Measurements from ENCODE around the gene CSRP3.

The CSRP3 gene

GRCh38 chr11:19216709-19217374 lies 15.1 kb upstream of the CSRP3 start:
- no peak overlapping the region for H3K4me3 ChIP-seq (replicated peaks; ENCODE audit: low read depth, low read length)
- DNase-seq (ENCODE audit: extremely low read depth, low read depth): no peak
- no peak for TF ChIP-seq CTCF (IDR thresholded peaks at IDR 0.05; ENCODE audit: low read depth, low read length, missing control alignments)

DNA sequence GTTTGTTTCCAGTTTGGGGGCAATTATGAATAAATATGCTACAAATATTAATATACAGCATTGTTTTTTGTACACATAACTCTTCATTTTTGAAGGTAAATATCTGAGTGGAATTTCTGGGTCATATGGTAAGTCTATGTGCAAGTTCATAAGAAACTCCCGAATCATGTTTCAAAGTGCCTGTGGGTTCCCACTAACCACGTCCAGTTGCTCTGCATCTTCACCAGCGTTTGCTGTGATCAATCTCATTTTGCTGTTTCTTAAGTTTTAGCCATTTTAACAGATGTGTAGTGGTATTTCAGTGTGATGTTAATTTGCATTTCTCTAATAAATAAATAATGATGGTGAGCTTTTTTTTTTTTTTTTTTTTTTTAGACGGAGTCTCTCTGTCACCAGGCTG lies 14.2 kb upstream of the CSRP3 start:
- no peak overlapping the region for H3K4me3 ChIP-seq (replicated peaks; ENCODE audit: low read depth, low read length)
- DNase-seq (ENCODE audit: extremely low read depth, low read depth): no peak
- no peak for TF ChIP-seq CTCF (IDR thresholded peaks at IDR 0.05; ENCODE audit: low read depth, low read length, missing control alignments)

- no peak for DNase-seq (ENCODE audit: extremely low read depth, low read depth)
These were observed 8.0 kb upstream of the CSRP3 start for GRCh38 chr11:19209617-19210370.

GRCh38 chr11:19208959-19209546 lies 7.3 kb upstream of the CSRP3 start:
- no peak overlapping the region for H3K4me3 ChIP-seq (replicated peaks; ENCODE audit: low read depth, low read length)
- DNase-seq (ENCODE audit: extremely low read depth, low read depth): no peak
- TF ChIP-seq CTCF (IDR thresholded peaks at IDR 0.05; ENCODE audit: low read depth, low read length, missing control alignments): no peak

More at GRCh38 chr11:19209617-19210370, 8.0 kb upstream of the CSRP3 start:
- no peak overlapping the region for H3K4me3 ChIP-seq (replicated peaks; ENCODE audit: low read depth, low read length)
- no peak for TF ChIP-seq CTCF (IDR thresholded peaks at IDR 0.05; ENCODE audit: low read depth, low read length, missing control alignments)

GRCh38 chr11:19208181-19208580 lies 6.4 kb upstream of the CSRP3 start:
- no peak overlapping the region for H3K4me3 ChIP-seq (replicated peaks; ENCODE audit: low read depth, low read length)
- DNase-seq (ENCODE audit: extremely low read depth, low read depth): no peak
- no peak for TF ChIP-seq CTCF (IDR thresholded peaks at IDR 0.05; ENCODE audit: low read depth, low read length, missing control alignments)

- H3K4me3 ChIP-seq (replicated peaks; ENCODE audit: low read depth, low read length): no peak overlapping the region
- no peak for DNase-seq (ENCODE audit: extremely low read depth, low read depth)
- no peak for TF ChIP-seq CTCF (IDR thresholded peaks at IDR 0.05; ENCODE audit: low read depth, low read length, missing control alignments)
These were observed 3.1 kb upstream of the CSRP3 start for GRCh38 chr11:19204836-19205235.

Data from HFF-Myc (cell line).